GM12801 (cell line): Measurements from ENCODE around the gene ADSS2.

Experiments used
- TF ChIP-seq, protein P1 (sequence below): IDR thresholded peaks from one replicate; pipeline ENCODE4 v1.5.1; 2011; ENCODE audit warnings: control low read depth; ENCODE audit not compliant: insufficient read length; ENCODE audit errors: extremely low read depth

The ADSS2 gene

DNA sequence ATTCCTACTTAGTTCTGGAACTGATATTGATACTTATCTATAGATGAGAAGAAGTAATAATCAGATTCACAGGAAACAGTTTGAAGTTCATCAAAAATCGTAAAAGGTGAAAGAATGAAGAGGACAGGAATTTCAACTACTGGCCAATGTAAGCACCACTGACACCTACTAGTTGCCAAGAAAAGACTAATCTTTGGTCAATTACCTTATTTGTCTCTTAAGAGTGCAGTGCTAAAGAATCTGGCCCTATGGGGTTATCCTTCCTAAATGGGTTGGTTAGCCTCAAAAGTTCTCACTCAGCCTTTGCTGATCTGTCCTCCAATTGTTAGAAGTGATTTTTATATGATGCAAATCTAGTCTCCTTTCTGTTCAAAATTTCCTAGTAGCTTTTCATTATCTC lies 29.5 kb downstream of the ADSS2 start:
- TF ChIP-seq, protein P1, sequence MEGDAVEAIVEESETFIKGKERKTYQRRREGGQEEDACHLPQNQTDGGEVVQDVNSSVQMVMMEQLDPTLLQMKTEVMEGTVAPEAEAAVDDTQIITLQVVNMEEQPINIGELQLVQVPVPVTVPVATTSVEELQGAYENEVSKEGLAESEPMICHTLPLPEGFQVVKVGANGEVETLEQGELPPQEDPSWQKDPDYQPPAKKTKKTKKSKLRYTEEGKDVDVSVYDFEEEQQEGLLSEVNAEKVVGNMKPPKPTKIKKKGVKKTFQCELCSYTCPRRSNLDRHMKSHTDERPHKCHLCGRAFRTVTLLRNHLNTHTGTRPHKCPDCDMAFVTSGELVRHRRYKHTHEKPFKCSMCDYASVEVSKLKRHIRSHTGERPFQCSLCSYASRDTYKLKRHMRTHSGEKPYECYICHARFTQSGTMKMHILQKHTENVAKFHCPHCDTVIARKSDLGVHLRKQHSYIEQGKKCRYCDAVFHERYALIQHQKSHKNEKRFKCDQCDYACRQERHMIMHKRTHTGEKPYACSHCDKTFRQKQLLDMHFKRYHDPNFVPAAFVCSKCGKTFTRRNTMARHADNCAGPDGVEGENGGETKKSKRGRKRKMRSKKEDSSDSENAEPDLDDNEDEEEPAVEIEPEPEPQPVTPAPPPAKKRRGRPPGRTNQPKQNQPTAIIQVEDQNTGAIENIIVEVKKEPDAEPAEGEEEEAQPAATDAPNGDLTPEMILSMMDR, result no peak

DNA sequence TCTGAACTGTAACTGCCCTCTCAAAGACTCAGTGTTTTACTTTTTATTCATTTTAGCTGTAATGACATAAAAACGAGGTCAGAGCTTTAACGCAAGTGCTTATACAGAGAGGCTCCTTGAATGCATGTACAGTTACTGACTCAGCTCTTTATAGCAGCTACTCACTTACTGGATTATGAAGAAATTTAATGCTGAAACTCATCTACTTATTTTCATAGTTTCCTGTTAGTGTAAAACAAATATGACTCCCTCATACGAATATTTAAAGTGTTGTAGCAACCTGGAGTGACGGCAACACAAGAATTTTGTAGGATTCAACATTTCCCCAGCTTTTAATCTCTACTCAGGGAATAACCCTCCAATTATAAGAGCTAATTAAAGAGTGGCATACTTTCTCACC lies 32.7 kb downstream of the ADSS2 start:
- TF ChIP-seq, protein P1, result no peak

DNA sequence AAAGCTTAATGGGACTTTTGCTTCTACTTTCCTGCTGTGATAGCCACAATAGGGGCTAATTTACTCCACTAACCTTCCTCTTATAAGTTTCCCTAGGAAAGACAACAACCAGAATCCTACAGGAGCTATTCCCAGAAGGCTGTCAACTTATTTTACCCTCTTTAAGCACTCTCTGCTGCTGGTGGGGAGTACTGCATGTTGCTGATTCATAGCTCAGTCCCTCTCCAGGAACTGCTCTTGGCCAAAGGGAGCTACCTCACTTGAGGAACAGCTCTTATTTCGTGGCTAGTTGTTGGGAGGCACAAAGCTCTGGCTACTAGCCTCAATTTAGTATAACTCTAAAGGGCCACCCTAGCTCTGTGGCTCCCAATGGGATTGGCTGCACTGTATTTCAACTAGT lies 37.2 kb downstream of the ADSS2 start:
- TF ChIP-seq, protein P1, result no peak

DNA sequence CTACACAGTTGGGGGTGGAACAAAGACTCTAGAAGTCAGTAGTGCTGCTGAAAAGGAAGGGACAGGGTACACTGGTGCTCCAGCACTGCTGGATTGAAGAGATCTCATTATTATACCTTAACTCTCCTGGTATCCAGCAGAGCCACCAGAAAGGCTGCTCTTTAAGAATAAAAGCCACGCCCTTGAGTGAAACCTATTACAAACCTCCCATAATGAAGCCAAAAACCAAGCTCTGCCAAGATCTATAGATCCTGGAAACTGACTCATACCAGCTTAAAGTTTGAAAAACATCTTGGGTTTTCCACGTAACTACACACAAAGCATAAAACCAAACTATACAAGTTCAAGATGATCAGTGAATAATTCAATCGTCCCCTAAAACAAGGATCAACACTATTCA lies 38.0 kb downstream of the ADSS2 start:
- TF ChIP-seq, protein P1, result no peak

DNA sequence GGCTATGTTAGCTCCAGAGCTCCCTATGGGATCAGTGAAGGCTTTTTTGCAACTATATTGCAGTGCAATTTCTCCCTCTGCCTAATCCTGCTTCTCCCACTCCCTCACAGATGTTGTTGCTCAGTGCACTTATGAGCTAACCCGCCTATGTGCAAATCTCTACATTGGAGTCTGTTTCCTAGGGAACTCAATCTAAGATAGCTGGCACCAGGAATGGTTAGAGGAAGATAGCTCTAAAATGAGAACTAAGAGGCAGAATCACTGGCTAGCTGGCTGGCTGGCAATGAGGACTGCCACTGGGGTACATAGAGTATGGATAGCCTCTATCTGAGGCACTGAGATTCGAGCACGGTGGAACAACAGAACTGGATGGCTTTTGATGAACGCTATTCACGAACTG lies 39.5 kb downstream of the ADSS2 start:
- TF ChIP-seq, protein P1, result no peak

DNA sequence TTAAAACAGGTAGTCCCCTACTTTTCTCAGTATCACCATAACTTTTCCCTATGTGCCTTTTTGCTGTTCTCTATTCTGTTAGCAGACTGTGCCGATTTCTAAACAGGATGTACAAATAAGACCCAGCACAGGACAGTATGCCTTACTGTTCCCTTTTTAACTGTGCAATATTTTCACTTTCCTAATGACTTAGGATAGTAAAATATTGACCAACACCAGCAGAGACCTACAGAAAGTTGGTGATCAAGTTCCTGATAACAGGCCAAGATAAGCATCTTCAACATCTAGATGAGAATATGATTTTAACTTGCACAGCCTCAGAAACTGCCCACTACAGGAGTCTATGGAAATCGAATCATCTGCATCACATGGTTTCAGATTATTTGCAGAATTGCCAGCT lies 42.0 kb downstream of the ADSS2 start:
- TF ChIP-seq, protein P1, result no peak

DNA sequence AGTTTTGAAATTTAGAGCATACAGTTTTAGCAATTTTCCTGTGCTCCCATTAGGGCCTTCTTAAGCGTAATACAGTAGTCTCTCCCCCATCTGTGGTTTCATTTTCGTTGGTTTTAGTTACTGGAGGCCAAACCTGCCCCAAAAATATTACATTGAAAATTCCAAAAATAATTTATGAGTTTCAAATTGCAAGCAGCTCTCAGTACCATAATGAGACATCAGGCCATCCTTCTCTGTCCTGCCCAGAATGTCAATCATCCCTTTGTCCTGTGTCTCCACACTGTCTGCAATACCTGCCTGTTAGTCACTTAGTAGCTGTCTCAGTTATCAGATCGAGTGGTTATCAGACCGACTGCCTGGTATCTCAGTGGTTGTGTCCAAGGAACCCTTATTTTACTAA lies 45.4 kb downstream of the ADSS2 start:
- TF ChIP-seq, protein P1, result no peak

DNA sequence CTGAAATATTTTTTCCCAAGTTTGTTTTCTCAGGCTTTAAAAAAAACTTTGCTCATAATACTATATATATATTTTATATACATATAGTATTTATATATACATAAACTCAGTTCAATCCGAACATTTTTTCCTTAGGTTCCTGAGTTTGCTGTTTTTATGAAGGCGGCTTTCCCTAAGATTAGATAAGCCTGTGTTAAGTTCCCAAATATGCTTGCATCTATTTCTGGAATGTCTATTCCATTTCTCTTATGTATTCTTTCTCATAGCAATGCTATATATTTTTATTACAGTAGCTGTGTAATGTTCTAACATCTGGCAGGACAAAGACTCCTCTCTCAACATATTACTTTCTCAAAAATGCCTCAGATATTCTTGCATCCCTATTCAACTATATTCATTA lies 45.9 kb downstream of the ADSS2 start:
- TF ChIP-seq, protein P1, result no peak
